ENCODE data around the gene CAND1. TPM values are rescaled to one million over a fixed set of nuclear protein-coding genes. Genes with fewer than 3 reads are reported as not detected.

The CAND1 gene
- total RNA-seq, 1 experiment from 2014 or later: 135 TPM

GRCh38 chr12:67275380-67275913 is 6.3 kb downstream of the CAND1 start:
- in situ Hi-C loops (cut with HindIII; ENCODE audit: low pct_unique_long_range_greater_than_20kb, low sequenced_read_pairs): no loop called here
- DNase-seq (ENCODE audit: low read depth): peak; percentile 33

GRCh38 chr12:67276421-67276820 is 7.3 kb downstream of the CAND1 start:
- in situ Hi-C loops (cut with HindIII; ENCODE audit: low pct_unique_long_range_greater_than_20kb, low sequenced_read_pairs): no loop called here
- no peak for DNase-seq (ENCODE audit: low read depth)

- in situ Hi-C loops (cut with HindIII; ENCODE audit: low pct_unique_long_range_greater_than_20kb, low sequenced_read_pairs): no loop called here
- no peak for DNase-seq (ENCODE audit: low read depth)
Measured at GRCh38 chr12:67279637-67280036, 10.5 kb downstream of the CAND1 start.

- no peak for DNase-seq (ENCODE audit: low read depth)
- in situ Hi-C loops (cut with HindIII; ENCODE audit: low pct_unique_long_range_greater_than_20kb, low sequenced_read_pairs): no loop called here
Measured at GRCh38 chr12:67280088-67280487, 10.9 kb downstream of the CAND1 start.

GRCh38 chr12:67280572-67280971 is 11.4 kb downstream of the CAND1 start:
- in situ Hi-C loops (cut with HindIII; ENCODE audit: low pct_unique_long_range_greater_than_20kb, low sequenced_read_pairs): no loop called here

GRCh38 chr12:67284561-67284960 is 15.4 kb downstream of the CAND1 start:
- DNase-seq (ENCODE audit: low read depth): no peak
- in situ Hi-C loops (cut with HindIII; ENCODE audit: low pct_unique_long_range_greater_than_20kb, low sequenced_read_pairs): no loop called here

More at GRCh38 chr12:67280572-67280971, 11.4 kb downstream of the CAND1 start:
- no peak for DNase-seq (ENCODE audit: low read depth)

- in situ Hi-C loops (cut with HindIII; ENCODE audit: low pct_unique_long_range_greater_than_20kb, low sequenced_read_pairs): no loop called here
- no peak for DNase-seq (ENCODE audit: low read depth)
Measured at GRCh38 chr12:67286257-67286656, 17.1 kb downstream of the CAND1 start.

- DNase-seq (ENCODE audit: low read depth): no peak
- in situ Hi-C loops (cut with HindIII; ENCODE audit: low pct_unique_long_range_greater_than_20kb, low sequenced_read_pairs): no loop called here
Measured at GRCh38 chr12:67287311-67287710, 18.2 kb downstream of the CAND1 start.

- in situ Hi-C loops (cut with HindIII; ENCODE audit: low pct_unique_long_range_greater_than_20kb, low sequenced_read_pairs): no loop called here
- no peak for DNase-seq (ENCODE audit: low read depth)
Measured at GRCh38 chr12:67288561-67288960, 19.4 kb downstream of the CAND1 start.

GRCh38 chr12:67290378-67290777 is 21.2 kb downstream of the CAND1 start:
- in situ Hi-C loops (cut with HindIII; ENCODE audit: low pct_unique_long_range_greater_than_20kb, low sequenced_read_pairs): no loop called here
- DNase-seq (ENCODE audit: low read depth): no peak

- DNase-seq (ENCODE audit: low read depth): no peak
- in situ Hi-C loops (cut with HindIII; ENCODE audit: low pct_unique_long_range_greater_than_20kb, low sequenced_read_pairs): no loop called here
Measured at GRCh38 chr12:67299526-67299925, 30.4 kb downstream of the CAND1 start.

- no peak for DNase-seq (ENCODE audit: low read depth)
- in situ Hi-C loops (cut with HindIII; ENCODE audit: low pct_unique_long_range_greater_than_20kb, low sequenced_read_pairs): no loop called here
Measured at GRCh38 chr12:67299926-67300325, 30.8 kb downstream of the CAND1 start.

- DNase-seq (ENCODE audit: low read depth): no peak
- in situ Hi-C loops (cut with HindIII; ENCODE audit: low pct_unique_long_range_greater_than_20kb, low sequenced_read_pairs): no loop called here
Measured at GRCh38 chr12:67302162-67302561, 33.0 kb downstream of the CAND1 start.

- no peak for DNase-seq (ENCODE audit: low read depth)
- in situ Hi-C loops (cut with HindIII; ENCODE audit: low pct_unique_long_range_greater_than_20kb, low sequenced_read_pairs): no loop called here
Measured at GRCh38 chr12:67305544-67305943, 36.4 kb downstream of the CAND1 start.

GRCh38 chr12:67306712-67307111 is 37.6 kb downstream of the CAND1 start:
- in situ Hi-C loops (cut with HindIII; ENCODE audit: low pct_unique_long_range_greater_than_20kb, low sequenced_read_pairs): no loop called here
- DNase-seq (ENCODE audit: low read depth): no peak

GRCh38 chr12:67315661-67316060 is 46.5 kb downstream of the CAND1 start:
- in situ Hi-C loops (cut with HindIII; ENCODE audit: low pct_unique_long_range_greater_than_20kb, low sequenced_read_pairs): no loop called here
- DNase-seq (ENCODE audit: low read depth): no peak

GRCh38 chr12:67318786-67319185 is 49.6 kb downstream of the CAND1 start:
- in situ Hi-C loops (cut with HindIII; ENCODE audit: low pct_unique_long_range_greater_than_20kb, low sequenced_read_pairs): no loop called here
- peak; percentile 76 for DNase-seq (ENCODE audit: low read depth)

- no peak for DNase-seq (ENCODE audit: low read depth)
- in situ Hi-C loops (cut with HindIII; ENCODE audit: low pct_unique_long_range_greater_than_20kb, low sequenced_read_pairs): no loop called here
Measured at GRCh38 chr12:67319936-67320335, 50.8 kb downstream of the CAND1 start.

GRCh38 chr12:67320614-67321295 is 51.6 kb downstream of the CAND1 start:
- in situ Hi-C loops (cut with HindIII; ENCODE audit: low pct_unique_long_range_greater_than_20kb, low sequenced_read_pairs): no loop called here
- DNase-seq (ENCODE audit: low read depth): peak; percentile 80

- no peak for DNase-seq (ENCODE audit: low read depth)
- in situ Hi-C loops (cut with HindIII; ENCODE audit: low pct_unique_long_range_greater_than_20kb, low sequenced_read_pairs): no loop called here
Measured at GRCh38 chr12:67322580-67322979, 53.4 kb downstream of the CAND1 start.

Data from Caki2 (cell line).